ENCODE data around the gene CDK11A. TPM values are rescaled to one million over a fixed set of nuclear protein-coding genes. Genes with fewer than 3 reads are reported as not detected.
A peak's percentile ranks its signal among the peaks of the same experiment; 100 is the strongest.

Gene CDK11A
- polyA plus RNA-seq, 1 of the 3 experiments (the other 2 are of a cell fraction): 24.0 TPM

- H3K9me3 ChIP-seq: no peaks in the 10 kb centered on the region
- peaks cover 0 to 4% of the 10 kb centered on the region in 2 experiments; a peak in 1 of 4 replicates for H3K4me1 ChIP-seq (ENCODE audit: control insufficient read depth in 1 of 2, insufficient read depth in 2 of 2, low read depth in 1 of 2, low read length in 1 of 2)
- CTCF ChIA-PET: no interaction called here
- H3K27me3 ChIP-seq (ENCODE audit: insufficient read depth): no peaks in the 10 kb centered on the region
- no peak overlapping the region for H3K4me3 ChIP-seq (ENCODE audit: low read depth in 2 of 2, low read length in 1 of 2)
- H2AFZ ChIP-seq (ENCODE audit: low read depth): no peak overlapping the region
- POLR2A ChIA-PET: no interaction called here
- no peaks in the 10 kb centered on the region for H3F3A ChIP-seq (replicated peaks; ENCODE audit: insufficient read depth)
- peaks cover 3 to 30% of the 10 kb centered on the region in 2 experiments for H3K36me3 ChIP-seq (replicated peaks in 1 of 2; ENCODE audit: control insufficient read depth in 1 of 2, insufficient read depth in 2 of 2, low read length in 1 of 2)
- H3K79me2 ChIP-seq (ENCODE audit: insufficient read depth): peaks cover 59% of the 10 kb centered on the region
- H3K4me2 ChIP-seq: no peak overlapping the region
- no peak for DNase-seq
- TF ChIP-seq, protein P1, sequence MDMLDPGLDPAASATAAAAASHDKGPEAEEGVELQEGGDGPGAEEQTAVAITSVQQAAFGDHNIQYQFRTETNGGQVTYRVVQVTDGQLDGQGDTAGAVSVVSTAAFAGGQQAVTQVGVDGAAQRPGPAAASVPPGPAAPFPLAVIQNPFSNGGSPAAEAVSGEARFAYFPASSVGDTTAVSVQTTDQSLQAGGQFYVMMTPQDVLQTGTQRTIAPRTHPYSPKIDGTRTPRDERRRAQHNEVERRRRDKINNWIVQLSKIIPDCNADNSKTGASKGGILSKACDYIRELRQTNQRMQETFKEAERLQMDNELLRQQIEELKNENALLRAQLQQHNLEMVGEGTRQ (IDR thresholded peaks at IDR 0.05; ENCODE audit: borderline replicate concordance, low read depth, low read length): no peak
- peak; percentile 21; the same call in 1 of the 2 replicates for TF ChIP-seq RAD21 (IDR thresholded peaks at IDR 0.05; ENCODE audit: low read length)
- no peaks in the 10 kb centered on the region for H3K9me2 ChIP-seq
- H4K20me1 ChIP-seq (ENCODE audit: insufficient read depth): no peaks in the 10 kb centered on the region
- H3K9ac ChIP-seq: no peak overlapping the region
- 93% methylated on average over 17 of the region's 32 CpGs for WGBS (ENCODE audit: low lambda C conversion rate)
- no peak overlapping the region for H3K27ac ChIP-seq (ENCODE audit: low read depth in 2 of 2, low read length in 1 of 2)
Observed at GRCh38 chr1:1763657-1764621, 39.8 kb upstream of the CDK11A start.

DNA sequence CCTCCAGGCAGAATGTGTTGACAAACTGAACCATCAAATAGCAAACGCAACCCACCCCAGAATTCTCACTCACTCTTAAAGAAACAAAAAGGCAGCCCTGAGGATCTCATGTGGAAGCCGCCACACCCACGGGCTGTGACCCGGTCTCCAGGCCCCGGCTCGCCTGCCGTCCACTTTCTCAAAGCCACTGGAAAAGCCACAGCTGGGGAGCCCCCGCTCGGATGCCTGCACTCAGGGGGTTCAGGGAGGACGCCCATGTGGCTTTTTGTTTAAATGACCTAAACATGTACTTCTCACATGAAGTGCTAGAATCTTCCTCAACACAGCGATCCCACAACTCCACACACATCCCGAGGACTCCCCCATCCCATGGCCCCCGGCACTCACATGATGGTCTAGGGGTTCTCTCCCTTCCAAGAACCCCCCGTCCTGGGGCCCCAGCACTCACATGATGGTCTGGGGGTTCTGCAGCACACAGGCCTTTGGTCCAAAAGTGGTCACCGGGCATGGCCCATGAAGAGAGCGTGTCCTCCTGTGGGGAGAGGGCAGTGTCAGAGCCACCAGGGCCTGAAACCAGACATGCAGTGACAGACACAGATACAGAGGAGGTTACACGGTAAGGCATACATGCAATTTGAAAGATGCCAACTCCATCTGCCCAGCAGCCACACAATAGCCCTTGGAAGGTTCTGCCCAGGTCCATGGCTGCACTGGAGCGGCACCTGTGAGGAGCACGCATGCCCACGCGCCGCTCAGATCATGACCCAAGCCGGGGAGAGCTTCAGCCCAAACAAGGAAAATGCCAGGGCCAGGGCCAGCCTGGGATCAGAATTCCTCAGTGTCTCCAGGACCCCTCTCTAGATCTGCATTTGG is 37.6 kb upstream of the CDK11A start:
- no peaks in the 10 kb centered on the region for H4K20me1 ChIP-seq (ENCODE audit: insufficient read depth)
- 93% methylated on average over 20 of the region's 23 CpGs for WGBS (ENCODE audit: low lambda C conversion rate)
- no peak overlapping the region for H3K4me3 ChIP-seq (ENCODE audit: low read depth in 2 of 2, low read length in 1 of 2)
- peaks cover 37% of the 10 kb centered on the region for H3K79me2 ChIP-seq (ENCODE audit: insufficient read depth)
- H3K4me1 ChIP-seq (ENCODE audit: control insufficient read depth in 1 of 2, insufficient read depth in 2 of 2, low read depth in 1 of 2, low read length in 1 of 2): peaks cover 0 to 4% of the 10 kb centered on the region in 2 experiments; a peak in 1 of 4 replicates
- no peaks in the 10 kb centered on the region for H3F3A ChIP-seq (replicated peaks; ENCODE audit: insufficient read depth)
- POLR2A ChIA-PET: no interaction called here
- H3K4me2 ChIP-seq: no peak overlapping the region
- H3K36me3 ChIP-seq (replicated peaks in 1 of 2; ENCODE audit: control insufficient read depth in 1 of 2, insufficient read depth in 2 of 2, low read length in 1 of 2): peaks cover 0 to 36% of the 10 kb centered on the region in 2 experiments
- H3K9me3 ChIP-seq: no peaks in the 10 kb centered on the region
- H3K9ac ChIP-seq: no peak overlapping the region
- no peaks in the 10 kb centered on the region for H3K27me3 ChIP-seq (ENCODE audit: insufficient read depth)
- TF ChIP-seq RCOR1 (IDR thresholded peaks at IDR 0.05; ENCODE audit: low read length) (no peak), POLR2AphosphoS5 (IDR thresholded peaks at IDR 0.05; ENCODE audit: low read depth, low read length) (no peak)
- TF ChIP-seq, protein P2, sequence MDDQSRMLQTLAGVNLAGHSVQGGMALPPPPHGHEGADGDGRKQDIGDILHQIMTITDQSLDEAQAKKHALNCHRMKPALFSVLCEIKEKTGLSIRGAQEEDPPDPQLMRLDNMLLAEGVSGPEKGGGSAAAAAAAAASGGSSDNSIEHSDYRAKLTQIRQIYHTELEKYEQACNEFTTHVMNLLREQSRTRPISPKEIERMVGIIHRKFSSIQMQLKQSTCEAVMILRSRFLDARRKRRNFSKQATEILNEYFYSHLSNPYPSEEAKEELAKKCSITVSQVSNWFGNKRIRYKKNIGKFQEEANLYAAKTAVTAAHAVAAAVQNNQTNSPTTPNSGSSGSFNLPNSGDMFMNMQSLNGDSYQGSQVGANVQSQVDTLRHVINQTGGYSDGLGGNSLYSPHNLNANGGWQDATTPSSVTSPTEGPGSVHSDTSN (IDR thresholded peaks at IDR 0.05): no peak
- CTCF ChIA-PET: interaction anchor here (0.8 kb wide), 1 partner anchor 33 kb away, joined by 3 read pairs; no protein-coding TSS in a partner anchor
- H3K9me2 ChIP-seq: no peaks in the 10 kb centered on the region
- no peak overlapping the region for H2AFZ ChIP-seq (ENCODE audit: low read depth)
- no peak for DNase-seq
- H3K27ac ChIP-seq (ENCODE audit: low read depth in 2 of 2, low read length in 1 of 2): no peak overlapping the region

Data from SK-N-SH (cell line).